A549 treated with AZD9567 at 1 μM for 4 hours (cell line): Measurements from ENCODE around the gene APOL3. TPM values are rescaled to one million over a fixed set of nuclear protein-coding genes. Genes with fewer than 3 reads are reported as not detected.

Source experiments
- total RNA-seq: library from RNA; stranded (reverse); fragments of 200-300 nt; extraction: Qiagen RNA extraction; gene quantifications from 5 replicates; pipeline ENCODE4 v1.2.3, GENCODE V29; 2022; ENCODE audit not compliant: insufficient read depth

Gene APOL3
- 0.05 TPM in 1 of 5 replicates, not detected in the others for total RNA-seq

DNA sequence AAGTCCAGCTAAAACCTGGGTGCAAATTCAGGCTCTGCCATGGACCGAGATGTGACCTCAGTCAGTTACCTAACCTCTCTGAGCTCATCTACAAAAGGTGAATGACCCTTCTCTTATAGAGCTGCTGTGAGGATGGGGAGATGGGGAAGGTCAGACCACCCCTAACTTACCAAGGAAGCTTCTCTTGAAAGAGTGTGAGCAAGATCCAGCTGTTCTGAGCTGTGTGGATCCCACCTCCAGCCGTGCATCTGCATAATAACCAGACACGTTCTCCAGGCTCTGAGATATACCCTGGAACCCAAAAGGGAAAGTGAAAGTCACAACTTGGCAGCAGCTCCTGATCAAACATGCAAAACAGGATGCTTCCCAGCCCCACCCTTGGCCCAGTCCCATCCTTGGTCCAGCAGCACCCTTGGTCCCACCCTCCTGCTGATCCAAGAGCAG, at the start of gene APOL3:
TSS of gene APOL3 (minus strand) at position 257 of the 444 bp plus-strand sequence. CDS start 11,700 bp downstream, outside the sequence.

DNA sequence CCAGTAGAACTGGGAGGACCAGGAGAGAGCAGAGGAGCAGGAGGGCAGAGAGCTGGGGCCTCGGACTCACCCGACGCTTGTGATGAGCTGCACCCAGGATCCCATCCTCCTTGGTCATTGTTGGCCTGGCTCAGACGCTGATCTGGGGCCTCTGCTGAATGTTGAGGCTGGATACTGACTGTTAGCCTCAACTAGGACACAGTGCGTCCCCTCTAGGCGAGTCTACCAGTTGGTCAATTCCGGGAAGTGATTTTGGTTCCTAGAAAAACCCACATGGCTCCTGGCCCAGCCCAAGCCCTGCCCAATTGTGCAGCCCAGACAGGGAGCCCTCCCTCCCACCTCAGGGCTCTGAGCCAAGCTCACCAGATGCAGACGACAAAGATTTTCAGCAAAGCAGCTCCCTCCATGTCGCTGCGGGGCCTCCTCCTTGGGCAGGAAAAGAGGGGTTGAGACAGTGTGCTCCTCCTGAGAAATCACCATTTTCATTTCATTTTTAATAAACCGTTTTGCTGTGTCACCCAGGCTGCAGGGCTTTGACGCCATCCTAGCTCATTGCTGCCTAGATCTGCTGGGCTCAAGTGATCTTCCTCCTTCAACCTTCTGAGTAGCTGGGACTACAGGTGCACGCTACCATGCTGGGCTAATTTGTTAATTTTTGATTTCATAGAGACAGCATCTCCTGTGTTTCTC, 41.2 kb upstream of the APOL3 start, which contains the start of gene APOL4:
TSS of gene APOL4 (minus strand) at position 180 of the 690 bp plus-strand sequence. CDS start at position 105, 75 bp downstream.

Other genes with a start within 250 kb of the APOL3 start
- 23.4 to 30.7 TPM (median 28.2 TPM) in 5 replicates for gene RBFOX2, start 131.9 kb downstream of the APOL3 start, total RNA-seq
- gene APOL4, start 41.1 kb upstream of the APOL3 start, total RNA-seq = 0.21 TPM in 1 of 5 replicates, not detected in the others
- 44.6 to 65.2 TPM (median 47.9 TPM) in 5 replicates for gene APOL2, start 78.8 kb upstream of the APOL3 start, total RNA-seq
- 9.8 to 18.8 TPM (median 12.0 TPM) in 5 replicates for gene APOL1, start 92.4 kb upstream of the APOL3 start, total RNA-seq
- 155 to 164 TPM (median 157 TPM) in 5 replicates for gene MYH9, start 227.2 kb upstream of the APOL3 start, total RNA-seq